Neuron (in vitro differentiated cells): Measurements from ENCODE around the gene NFATC1.

ENCODE experiments used
- H2AFZ ChIP-seq: one replicate; pipeline ENCODE4 v1.6.1; 2013; ENCODE audit warnings: low read depth, mild to moderate bottlenecking, inconsistent platforms, low read length, moderate library complexity
- H3K27me3 ChIP-seq: one replicate; pipeline ENCODE4 v1.6.1; 2013; ENCODE audit warnings: low read length; ENCODE audit not compliant: insufficient read depth
- H3K36me3 ChIP-seq: one replicate; pipeline ENCODE4 v1.6.1; 2013; ENCODE audit warnings: low read length; ENCODE audit not compliant: insufficient read depth
- H3K4me1 ChIP-seq: one replicate; pipeline ENCODE4 v1.6.1; 2013; ENCODE audit warnings: low read length; ENCODE audit not compliant: insufficient read depth
- H3K4me3 ChIP-seq: 2 replicates; pipeline ENCODE4 v1.5.1; 2013; ENCODE audit warnings: mild to moderate bottlenecking, low read length, moderate library complexity
- H3K9me3 ChIP-seq: one replicate; pipeline ENCODE4 v1.6.1; 2013; ENCODE audit warnings: low read length

Gene NFATC1

DNA sequence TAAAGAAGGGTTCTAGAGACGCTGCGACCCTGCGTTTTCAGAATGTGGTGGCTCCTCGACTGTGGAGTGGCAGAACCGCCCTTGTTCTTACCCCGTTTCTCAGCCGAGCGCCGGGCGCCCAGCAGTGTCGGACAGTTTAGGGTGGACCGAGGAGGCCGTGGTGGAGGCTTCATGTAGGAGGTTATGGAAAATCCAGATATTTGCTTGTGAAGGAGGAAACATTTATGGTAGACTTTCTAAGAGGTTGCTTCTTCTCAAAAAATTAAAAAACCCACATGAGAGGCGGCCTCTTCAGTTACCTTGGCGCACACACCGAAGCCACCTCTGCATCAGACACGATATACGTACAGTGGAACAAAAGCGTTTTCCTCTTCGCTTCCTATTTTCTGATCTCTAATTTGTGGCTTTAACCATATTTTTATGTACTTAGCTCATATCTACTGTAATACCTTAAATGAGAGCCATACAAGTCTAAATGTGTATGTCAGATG is 120.8 kb downstream of the NFATC1 start:
- H3K4me3 ChIP-seq: no peak overlapping the region
- H3K36me3 ChIP-seq: no peaks in the 10 kb centered on the region
- no peak overlapping the region for H2AFZ ChIP-seq
- H3K4me1 ChIP-seq: no peaks in the 10 kb centered on the region
- H3K9me3 ChIP-seq: no peaks in the 10 kb centered on the region
- H3K27me3 ChIP-seq: peaks cover 5% of the 10 kb centered on the region

DNA sequence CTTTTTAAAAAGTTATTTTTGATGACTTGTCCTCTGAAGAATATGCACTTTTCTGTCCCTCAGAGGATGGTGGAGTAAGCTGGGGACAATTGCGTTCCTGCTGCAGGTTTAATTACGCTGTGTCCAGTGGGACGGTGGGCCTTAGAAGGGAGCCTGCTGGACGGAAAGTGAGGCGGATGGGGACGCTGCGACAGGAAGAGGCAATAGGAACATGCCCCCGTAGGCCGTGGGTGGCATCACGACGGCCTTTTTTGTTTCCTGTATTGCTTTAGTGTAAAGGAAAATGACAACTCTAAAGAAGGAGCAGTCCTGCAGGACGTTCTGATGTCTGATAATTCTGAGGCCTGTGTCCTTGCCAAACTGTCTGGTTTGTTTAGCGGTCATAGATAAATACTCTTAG is 121.6 kb downstream of the NFATC1 start:
- Histone ChIP-seq H3K27me3 (peaks cover 5% of the 10 kb centered on the region), H3K9me3 (no peaks in the 10 kb centered on the region)

GRCh38 chr18:79518028-79518682 is 122.4 kb downstream of the NFATC1 start:
- no peaks in the 10 kb centered on the region for H3K9me3 ChIP-seq
- peaks cover 5% of the 10 kb centered on the region for H3K27me3 ChIP-seq
- no peak overlapping the region for H3K4me3 ChIP-seq
- H3K4me1 ChIP-seq: no peaks in the 10 kb centered on the region
- H2AFZ ChIP-seq: no peak overlapping the region
- H3K36me3 ChIP-seq: no peaks in the 10 kb centered on the region

More for the DNA sequence above, 121.6 kb downstream of the NFATC1 start:
- Histone ChIP-seq H3K4me3 (no peak overlapping the region), H3K4me1 (no peaks in the 10 kb centered on the region), H2AFZ (no peak overlapping the region), H3K36me3 (no peaks in the 10 kb centered on the region)

GRCh38 chr18:79518683-79519128 is 123.0 kb downstream of the NFATC1 start:
- H3K27me3 ChIP-seq: peaks cover 5% of the 10 kb centered on the region

GRCh38 chr18:79519751-79520477 is 124.2 kb downstream of the NFATC1 start:
- Histone ChIP-seq H2AFZ (no peak overlapping the region), H3K4me1 (no peaks in the 10 kb centered on the region), H3K4me3 (no peak overlapping the region), H3K36me3 (no peaks in the 10 kb centered on the region), H3K27me3 (peaks cover 5% of the 10 kb centered on the region), H3K9me3 (no peaks in the 10 kb centered on the region)

More at GRCh38 chr18:79518683-79519128, 123.0 kb downstream of the NFATC1 start:
- Histone ChIP-seq H3K9me3 (no peaks in the 10 kb centered on the region), H3K4me1 (no peaks in the 10 kb centered on the region), H2AFZ (no peak overlapping the region), H3K4me3 (no peak overlapping the region), H3K36me3 (no peaks in the 10 kb centered on the region)

- Histone ChIP-seq H3K9me3 (no peaks in the 10 kb centered on the region), H3K4me1 (no peaks in the 10 kb centered on the region), H3K4me3 (no peak overlapping the region), H3K36me3 (no peaks in the 10 kb centered on the region), H2AFZ (no peak overlapping the region), H3K27me3 (peaks cover 5% of the 10 kb centered on the region)
Measured at GRCh38 chr18:79520478-79521390, 125.0 kb downstream of the NFATC1 start.

- Histone ChIP-seq H3K9me3 (no peaks in the 10 kb centered on the region), H3K4me3 (no peak overlapping the region), H3K27me3 (peaks cover 5% of the 10 kb centered on the region), H3K4me1 (no peaks in the 10 kb centered on the region), H2AFZ (no peak overlapping the region), H3K36me3 (no peaks in the 10 kb centered on the region)
Measured at GRCh38 chr18:79521416-79522205, 125.9 kb downstream of the NFATC1 start.

DNA sequence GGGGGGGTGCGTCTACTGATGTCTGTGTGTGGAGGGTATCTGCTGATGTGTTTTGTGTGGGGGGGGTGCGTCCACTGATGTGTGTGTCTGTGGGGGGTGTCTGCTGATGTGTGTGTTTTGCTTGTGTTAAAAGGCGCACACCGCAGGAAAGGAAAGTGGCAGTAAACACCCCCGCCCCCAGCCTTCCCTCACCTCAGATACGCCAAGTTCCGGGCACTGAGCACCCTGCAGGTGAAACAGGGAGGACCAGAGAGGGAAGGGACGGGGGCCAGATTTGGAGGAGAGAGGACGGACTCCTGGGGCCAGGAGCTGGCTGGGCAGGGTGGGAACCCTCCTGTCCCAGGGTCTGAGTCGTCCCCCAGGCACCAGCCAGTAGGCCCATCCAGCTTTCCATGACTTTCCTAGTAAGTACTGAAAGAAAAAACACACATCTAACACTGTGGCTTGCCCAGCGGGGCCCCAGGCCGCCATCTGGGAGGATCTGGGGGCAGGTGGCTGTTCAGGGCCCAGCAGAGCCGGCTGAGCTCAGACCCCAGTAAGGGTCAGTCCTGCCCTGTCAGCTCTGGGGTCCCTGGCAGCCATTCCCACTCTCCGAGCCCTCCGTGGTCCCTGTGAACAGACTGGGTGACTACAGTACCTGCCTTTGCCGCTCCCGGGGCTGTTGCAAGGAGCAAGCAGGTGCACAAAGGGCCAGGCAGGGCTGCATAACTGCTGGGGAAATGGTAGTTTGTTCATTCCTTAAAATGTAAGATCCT is 126.9 kb downstream of the NFATC1 start:
- Histone ChIP-seq H3K4me1 (no peaks in the 10 kb centered on the region), H3K36me3 (no peaks in the 10 kb centered on the region), H3K9me3 (no peaks in the 10 kb centered on the region), H3K4me3 (no peak overlapping the region), H3K27me3 (peaks cover 8% of the 10 kb centered on the region), H2AFZ (no peak overlapping the region)

- no peaks in the 10 kb centered on the region for H3K9me3 ChIP-seq
- no peaks in the 10 kb centered on the region for H3K4me1 ChIP-seq
- peaks cover 8% of the 10 kb centered on the region for H3K27me3 ChIP-seq
- H2AFZ ChIP-seq: no peak overlapping the region
- no peaks in the 10 kb centered on the region for H3K36me3 ChIP-seq
- H3K4me3 ChIP-seq: no peak overlapping the region
Measured at GRCh38 chr18:79523206-79523735, 127.5 kb downstream of the NFATC1 start.

- no peaks in the 10 kb centered on the region for H3K36me3 ChIP-seq
- no peak overlapping the region for H3K4me3 ChIP-seq
- H3K4me1 ChIP-seq: no peaks in the 10 kb centered on the region
- no peaks in the 10 kb centered on the region for H3K9me3 ChIP-seq
- peaks cover 8% of the 10 kb centered on the region for H3K27me3 ChIP-seq
- H2AFZ ChIP-seq: no peak overlapping the region
Measured at GRCh38 chr18:79523736-79524180, 128.0 kb downstream of the NFATC1 start.

- Histone ChIP-seq H3K4me3 (no peak overlapping the region), H3K9me3 (no peaks in the 10 kb centered on the region), H3K4me1 (no peaks in the 10 kb centered on the region), H3K36me3 (no peaks in the 10 kb centered on the region), H2AFZ (no peak overlapping the region), H3K27me3 (peaks cover 6% of the 10 kb centered on the region)
Measured at GRCh38 chr18:79524181-79525078, 128.7 kb downstream of the NFATC1 start.
